HG03045 (cell line): ENCODE measurements around the gene VEGFA.

Experiments
- ATAC-seq: cut with Tn5 transposase; IDR thresholded peaks from one replicate; pipeline ENCODE4 v1.9.1; 2021; ENCODE audit warnings: mild to moderate bottlenecking, moderate library complexity; ENCODE audit not compliant: unreplicated experiment

Gene VEGFA

DNA sequence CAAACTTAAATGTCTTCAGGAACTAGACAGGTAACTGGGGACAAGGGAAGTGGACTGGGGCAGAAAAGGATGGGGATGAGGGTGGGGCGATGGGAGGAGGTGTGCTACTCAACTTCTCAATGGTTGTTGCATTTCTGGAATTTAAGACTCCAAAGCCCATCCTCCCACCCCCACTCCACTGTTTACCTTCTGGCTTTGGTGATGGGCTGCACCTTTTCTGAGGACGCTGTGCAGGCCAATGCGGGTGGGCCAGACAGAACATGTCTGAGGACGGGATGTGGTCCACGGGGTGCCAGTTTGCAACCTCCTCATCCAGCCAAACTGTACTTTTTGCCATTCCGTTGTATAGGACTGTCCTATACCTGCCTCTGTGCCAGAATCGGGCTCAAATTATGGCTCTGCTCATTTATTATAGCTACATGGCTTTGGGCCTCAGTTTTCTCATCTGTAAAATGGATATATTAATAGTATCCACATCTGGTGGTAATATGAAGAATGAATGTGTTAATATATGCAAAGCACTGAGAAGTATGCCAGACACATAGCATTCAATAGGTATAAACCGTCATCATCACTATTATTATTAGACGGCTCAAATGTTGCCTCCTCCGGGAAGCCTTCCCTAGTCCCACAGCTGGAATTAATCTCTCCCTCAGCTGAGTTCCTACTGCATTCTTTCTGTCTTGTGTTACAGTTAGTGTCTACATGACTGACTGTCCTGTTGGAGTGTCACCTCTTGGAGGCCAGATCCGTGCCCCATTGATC lies 31.0 kb upstream of the VEGFA start:
- no peak for ATAC-seq

- ATAC-seq, result no peak
These were observed 30.3 kb upstream of the VEGFA start for GRCh38 chr6:43739642-43740091.

GRCh38 chr6:43740321-43740960 lies 29.6 kb upstream of the VEGFA start:
- ATAC-seq, result no peak

DNA sequence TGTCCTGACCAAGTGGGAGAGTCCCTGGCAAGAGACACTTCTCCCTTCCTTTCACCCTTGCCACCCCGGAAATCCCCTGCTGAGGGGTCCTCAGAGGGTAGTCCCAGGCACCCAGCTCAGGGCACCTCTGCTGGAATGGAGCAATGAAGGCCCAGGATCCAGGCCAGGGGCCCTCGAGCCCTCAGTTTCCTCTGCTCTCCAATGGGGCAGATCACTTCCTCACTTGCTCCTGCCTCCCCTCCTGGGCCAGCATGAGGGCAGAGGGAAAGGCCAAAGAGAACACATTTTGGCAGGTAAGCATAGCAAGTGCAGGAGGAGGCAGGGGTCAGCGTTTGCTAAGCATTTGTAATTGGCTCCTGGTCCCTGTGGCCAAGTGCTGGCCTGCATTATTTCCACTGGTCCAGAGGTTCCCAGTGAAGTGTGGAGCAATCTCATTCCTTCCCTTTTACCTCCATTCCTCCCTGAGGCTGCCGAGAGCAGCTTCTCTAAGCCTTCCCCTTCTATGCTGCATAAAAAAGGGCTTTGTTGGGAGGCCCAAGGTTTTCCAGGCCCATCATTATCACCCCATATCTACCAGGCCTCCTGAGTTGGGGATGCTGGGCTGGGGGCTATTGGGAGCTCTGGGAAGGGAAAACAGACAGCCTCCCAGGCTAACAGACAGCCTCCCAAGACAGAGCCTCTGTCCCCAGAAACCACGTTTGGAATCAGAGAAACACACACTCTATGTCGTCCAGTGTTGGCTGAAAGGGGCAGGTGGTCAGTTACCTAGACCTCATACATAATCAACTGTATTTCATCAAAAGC lies 28.8 kb upstream of the VEGFA start:
- ATAC-seq, result no peak

DNA sequence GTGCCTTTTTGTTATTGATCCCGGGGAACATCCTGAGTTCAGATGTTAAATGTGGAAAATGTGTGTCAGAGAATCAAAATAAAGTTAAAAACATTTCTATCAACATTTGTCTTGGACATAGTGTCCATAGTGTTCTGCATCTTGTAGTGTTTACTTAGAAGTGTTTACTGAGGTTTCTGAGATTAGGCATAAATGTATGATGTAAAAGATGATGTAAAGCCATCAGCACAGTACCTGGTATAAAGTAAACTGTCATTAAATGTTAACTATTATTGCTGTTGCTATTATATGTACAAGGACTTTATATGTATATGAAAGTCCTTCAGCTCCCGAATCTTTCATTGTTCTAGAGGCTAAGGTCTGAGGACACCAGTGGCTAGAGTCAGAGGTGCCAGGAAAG lies 28.2 kb upstream of the VEGFA start:
- ATAC-seq, result no peak

GRCh38 chr6:43742285-43742684 lies 27.7 kb upstream of the VEGFA start:
- ATAC-seq, result no peak

GRCh38 chr6:43742931-43743632 lies 26.9 kb upstream of the VEGFA start:
- ATAC-seq, result no peak

GRCh38 chr6:43743682-43744381 lies 26.2 kb upstream of the VEGFA start:
- no peak for ATAC-seq

DNA sequence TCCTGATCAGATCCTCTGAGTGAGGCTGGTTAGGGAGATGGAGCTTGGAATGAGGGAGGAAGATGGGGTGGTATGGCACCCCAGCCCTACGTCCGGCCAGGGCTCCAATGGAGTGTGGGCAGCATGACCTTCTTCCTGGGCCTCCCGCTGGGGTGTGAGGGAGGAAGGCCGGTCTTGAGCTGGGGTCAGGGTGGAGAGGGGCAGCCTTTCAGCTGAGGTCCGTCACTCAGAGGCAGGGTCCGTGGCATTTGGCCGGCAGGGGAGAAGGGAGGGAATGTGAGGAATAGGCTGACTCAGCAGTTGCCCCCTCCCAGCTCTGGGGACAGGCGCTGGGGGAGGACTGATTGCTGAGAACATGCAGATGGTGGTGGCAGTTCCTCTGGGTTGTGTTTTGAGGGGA lies 25.5 kb upstream of the VEGFA start:
- no peak for ATAC-seq

DNA sequence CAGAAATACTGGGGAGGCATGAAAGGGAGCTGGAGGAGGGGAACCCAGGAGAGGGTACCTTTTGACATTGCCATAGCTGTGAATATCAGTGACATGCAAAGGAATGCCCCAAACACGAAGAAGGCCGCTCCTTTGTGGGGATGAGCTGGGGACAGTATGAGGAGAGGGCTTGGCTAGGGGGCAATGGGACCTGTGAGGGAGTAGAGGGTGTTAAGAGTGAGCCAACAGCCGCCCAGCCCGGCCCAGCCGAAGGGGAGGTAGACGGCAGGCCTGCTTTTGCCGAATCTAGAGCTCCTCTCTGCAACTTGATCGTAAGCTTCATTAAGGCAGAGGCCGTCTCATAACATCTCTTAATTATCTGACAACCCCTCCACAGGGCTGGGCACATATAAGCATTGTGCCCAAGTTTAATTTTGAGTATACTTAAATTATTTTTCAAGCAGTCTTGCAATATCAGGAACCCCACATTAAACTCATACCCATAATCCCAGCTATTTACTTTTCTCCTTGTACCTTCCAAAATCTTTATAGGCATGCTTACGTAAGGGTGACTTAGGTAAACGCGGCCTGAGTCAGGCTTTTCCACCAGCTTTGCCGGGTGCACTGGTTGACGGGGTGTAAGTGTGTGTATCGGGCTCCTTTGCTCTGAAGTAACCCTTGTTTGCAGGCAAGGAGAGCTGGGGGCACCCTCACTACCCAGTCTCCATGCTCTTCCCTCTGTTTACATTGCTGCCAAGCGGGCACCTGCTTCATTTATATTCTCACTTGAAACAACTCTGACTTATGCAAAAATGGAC lies 24.9 kb upstream of the VEGFA start:
- no peak for ATAC-seq

GRCh38 chr6:43746071-43746470 lies 23.9 kb upstream of the VEGFA start:
- ATAC-seq, result no peak

- no peak for ATAC-seq
These were observed 23.4 kb upstream of the VEGFA start for GRCh38 chr6:43746613-43747102.

DNA sequence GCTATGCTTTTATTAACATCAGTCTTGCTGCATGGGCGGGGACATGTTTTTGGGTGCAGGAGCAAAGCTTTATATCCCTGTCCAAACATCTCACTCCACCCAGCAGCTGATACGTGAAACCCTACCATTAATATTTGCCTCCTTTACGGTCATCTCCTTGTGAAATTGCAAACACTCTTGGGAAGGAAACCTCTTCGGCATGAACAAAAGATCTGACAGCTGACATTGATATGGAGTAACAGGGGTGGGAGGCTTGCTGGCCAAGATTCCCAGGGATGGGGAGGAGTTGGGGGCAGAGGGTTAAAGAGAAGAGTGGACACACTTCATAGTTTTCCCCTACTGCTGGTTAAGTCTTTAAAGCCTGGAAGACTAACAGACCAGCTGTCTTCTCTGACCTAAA lies 22.2 kb upstream of the VEGFA start:
- no peak for ATAC-seq

DNA sequence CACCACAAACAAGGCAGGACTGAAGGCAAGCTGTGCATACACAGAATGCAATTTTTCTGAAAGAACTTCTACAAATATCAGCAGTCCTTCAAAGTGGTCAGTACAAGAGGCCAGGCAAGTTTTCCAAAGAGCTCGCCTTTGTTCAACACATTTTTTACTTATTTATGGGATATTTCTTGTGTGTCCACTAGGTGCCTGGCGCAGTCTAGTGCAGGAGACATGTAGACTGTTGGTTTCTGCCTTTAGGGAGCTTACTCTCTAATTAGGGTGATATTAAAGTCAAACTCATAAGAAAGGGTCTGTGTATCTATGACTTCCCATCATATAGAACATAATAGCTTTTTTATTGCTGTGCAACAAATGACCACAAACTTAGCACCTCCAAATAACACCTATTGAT lies 21.2 kb upstream of the VEGFA start:
- ATAC-seq, result no peak

DNA sequence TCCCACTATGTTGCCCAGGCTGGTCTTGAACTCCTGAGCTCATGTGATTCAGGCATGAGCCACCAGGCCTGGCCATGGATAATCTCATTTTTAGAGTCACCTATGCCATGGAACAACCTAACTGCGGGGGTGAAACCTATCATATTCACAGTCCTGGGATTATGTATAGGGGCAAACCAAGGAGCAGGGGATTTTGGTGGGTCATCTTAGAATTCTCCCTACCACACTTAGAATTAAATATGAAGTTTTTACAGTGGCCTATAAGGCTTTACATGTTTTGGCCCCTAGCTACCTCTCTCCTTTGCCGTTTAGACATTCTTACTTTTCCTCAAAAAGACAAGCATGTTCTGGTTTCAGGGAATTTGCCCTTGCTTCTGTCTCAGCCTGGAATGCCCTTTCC lies 20.6 kb upstream of the VEGFA start:
- ATAC-seq, result no peak

GRCh38 chr6:43750622-43751021 lies 19.4 kb upstream of the VEGFA start:
- no peak for ATAC-seq

- no peak for ATAC-seq
These were observed 16.3 kb upstream of the VEGFA start for GRCh38 chr6:43753570-43754183.

- ATAC-seq, result no peak
These were observed 11.9 kb upstream of the VEGFA start for GRCh38 chr6:43757966-43758616.

DNA sequence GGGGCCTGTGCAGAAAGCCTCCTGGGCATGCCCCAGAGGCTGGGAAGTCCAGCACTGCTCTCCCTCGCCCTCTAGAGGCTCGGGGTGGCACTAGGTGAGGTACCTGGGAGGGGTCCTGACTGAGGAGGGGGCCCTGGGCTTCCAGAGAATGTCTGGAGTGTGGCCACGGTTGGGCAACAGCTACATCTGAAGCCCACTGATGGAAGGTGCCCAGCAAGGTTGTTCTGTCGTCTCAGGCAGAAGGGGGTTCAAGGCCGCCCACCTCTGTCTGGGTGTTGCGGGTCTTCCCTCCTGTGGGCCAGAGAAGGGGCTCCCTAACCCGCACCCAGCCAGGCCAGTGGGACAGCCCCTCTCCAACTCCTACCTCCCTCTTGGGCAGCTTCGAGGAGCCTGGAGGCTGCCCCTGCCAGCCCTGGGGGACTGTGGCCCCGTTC lies 11.4 kb upstream of the VEGFA start:
- no peak for ATAC-seq
